Measurements from ENCODE around the gene AMY2B. TPM values are rescaled to one million over a fixed set of nuclear protein-coding genes. Genes with fewer than 3 reads are reported as not detected.

The AMY2B gene
- total and polyA plus RNA-seq, 9 of the 15 experiments (the other 6 are each of a cell fraction or from before 2014, with no cell fraction given): 0.22 to 2.0 (median 0.49) TPM

DNA sequence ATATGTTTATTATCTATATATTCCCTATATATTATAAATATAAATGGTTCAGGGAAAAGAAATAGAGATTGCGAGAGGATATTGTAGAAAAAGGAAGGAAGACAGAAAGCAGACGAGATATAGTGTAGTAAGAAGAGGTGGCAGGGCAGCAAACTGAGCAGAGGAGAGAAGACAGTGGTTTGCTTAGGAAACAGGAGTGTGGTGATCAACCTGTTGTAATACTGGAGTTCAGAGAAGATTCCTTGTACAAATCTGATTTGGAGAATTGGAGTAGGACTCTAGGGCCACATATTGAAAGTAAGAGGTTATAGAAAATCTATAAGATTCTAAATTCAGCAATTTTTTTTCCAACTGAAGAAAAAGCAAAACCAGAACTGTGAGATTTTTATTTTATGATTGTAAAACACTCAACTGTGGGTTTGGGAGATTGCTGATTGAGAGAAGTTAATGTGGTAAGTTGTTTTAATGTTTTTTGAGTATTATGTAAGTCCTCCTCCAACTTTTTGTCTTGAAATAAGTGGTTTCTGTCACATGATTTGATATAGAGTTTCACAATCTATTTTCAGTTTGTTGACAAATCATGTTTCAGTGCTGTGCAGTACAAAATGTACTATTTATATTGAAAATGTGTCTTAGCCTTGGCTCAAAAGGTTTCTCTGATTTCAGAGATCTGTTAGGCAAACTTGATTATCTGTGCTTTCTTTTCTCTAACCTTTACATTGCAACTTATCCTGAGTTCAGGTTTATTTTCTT is 9.6 kb upstream of the AMY2B start:
- H3K9me3 ChIP-seq (replicated peaks; ENCODE audit: control insufficient read depth, insufficient read depth, low read depth, low read length): no peaks in the 10 kb centered on the region
- H3K9ac ChIP-seq (ENCODE audit: insufficient read depth in 1 of 2, low read depth in 2 of 2, low read length in 2 of 2): no peak overlapping the region
- no peak overlapping the region for H3K27ac ChIP-seq (ENCODE audit: extremely low read depth, low read depth, low read length)
- ATAC-seq (no peak), FAIRE-seq (no peak), DNase-seq (ENCODE audit: extremely low read depth in 1 of 4, low spot score in 3 of 4) (no peak)
- H3K9me1 ChIP-seq (ENCODE audit: control insufficient read depth, insufficient read depth, low read length): no peaks in the 10 kb centered on the region
- H4K20me1 ChIP-seq (replicated peaks; ENCODE audit: control insufficient read depth, insufficient read depth, low read length): no peaks in the 10 kb centered on the region
- no peak overlapping the region for H2AFZ ChIP-seq (ENCODE audit: low read depth, low read length)
- TF ChIP-seq MYNN (IDR thresholded peaks at IDR 0.05) (no peak), MYNN (CRISPR knock-in tag; IDR thresholded peaks at IDR 0.05) (no peak), PHB (CRISPR knock-in tag; IDR thresholded peaks at IDR 0.05) (no peak), RBBP5 (IDR thresholded peaks at IDR 0.05; ENCODE audit: borderline replicate concordance, insufficient read depth, low read length, poor library complexity, severe bottlenecking) (no peak), MAFG (tag; conservative IDR thresholded peaks at IDR 0.05) (no peak), FOS (IDR thresholded peaks at IDR 0.05; ENCODE audit: extremely low read depth, insufficient read length) (no peak), NR2C2 (CRISPR knock-in tag; IDR thresholded peaks at IDR 0.05) (no peak), NR2C2 (tag; IDR thresholded peaks at IDR 0.05) (no peak), FOXJ3 (CRISPR knock-in tag; IDR thresholded peaks at IDR 0.05) (no peak), CAMTA2 (CRISPR knock-in tag; conservative IDR thresholded peaks at IDR 0.05) (no peak), ZNF75A (CRISPR knock-in tag; IDR thresholded peaks at IDR 0.05) (no peak)
- TF ChIP-seq, protein P1, sequence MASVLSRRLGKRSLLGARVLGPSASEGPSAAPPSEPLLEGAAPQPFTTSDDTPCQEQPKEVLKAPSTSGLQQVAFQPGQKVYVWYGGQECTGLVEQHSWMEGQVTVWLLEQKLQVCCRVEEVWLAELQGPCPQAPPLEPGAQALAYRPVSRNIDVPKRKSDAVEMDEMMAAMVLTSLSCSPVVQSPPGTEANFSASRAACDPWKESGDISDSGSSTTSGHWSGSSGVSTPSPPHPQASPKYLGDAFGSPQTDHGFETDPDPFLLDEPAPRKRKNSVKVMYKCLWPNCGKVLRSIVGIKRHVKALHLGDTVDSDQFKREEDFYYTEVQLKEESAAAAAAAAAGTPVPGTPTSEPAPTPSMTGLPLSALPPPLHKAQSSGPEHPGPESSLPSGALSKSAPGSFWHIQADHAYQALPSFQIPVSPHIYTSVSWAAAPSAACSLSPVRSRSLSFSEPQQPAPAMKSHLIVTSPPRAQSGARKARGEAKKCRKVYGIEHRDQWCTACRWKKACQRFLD (CRISPR knock-in tag; IDR thresholded peaks at IDR 0.05): no peak
- TF ChIP-seq, protein P2, sequence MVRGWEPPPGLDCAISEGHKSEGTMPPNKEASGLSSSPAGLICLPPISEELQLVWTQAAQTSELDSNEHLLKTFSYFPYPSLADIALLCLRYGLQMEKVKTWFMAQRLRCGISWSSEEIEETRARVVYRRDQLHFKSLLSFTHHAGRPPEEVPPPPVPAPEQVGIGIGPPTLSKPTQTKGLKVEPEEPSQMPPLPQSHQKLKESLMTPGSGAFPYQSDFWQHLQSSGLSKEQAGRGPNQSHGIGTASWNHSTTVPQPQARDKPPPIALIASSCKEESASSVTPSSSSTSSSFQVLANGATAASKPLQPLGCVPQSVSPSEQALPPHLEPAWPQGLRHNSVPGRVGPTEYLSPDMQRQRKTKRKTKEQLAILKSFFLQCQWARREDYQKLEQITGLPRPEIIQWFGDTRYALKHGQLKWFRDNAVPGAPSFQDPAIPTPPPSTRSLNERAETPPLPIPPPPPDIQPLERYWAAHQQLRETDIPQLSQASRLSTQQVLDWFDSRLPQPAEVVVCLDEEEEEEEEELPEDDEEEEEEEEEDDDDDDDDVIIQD (CRISPR knock-in tag; IDR thresholded peaks at IDR 0.05): no peak
- TF ChIP-seq, protein P3, sequence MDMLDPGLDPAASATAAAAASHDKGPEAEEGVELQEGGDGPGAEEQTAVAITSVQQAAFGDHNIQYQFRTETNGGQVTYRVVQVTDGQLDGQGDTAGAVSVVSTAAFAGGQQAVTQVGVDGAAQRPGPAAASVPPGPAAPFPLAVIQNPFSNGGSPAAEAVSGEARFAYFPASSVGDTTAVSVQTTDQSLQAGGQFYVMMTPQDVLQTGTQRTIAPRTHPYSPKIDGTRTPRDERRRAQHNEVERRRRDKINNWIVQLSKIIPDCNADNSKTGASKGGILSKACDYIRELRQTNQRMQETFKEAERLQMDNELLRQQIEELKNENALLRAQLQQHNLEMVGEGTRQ (CRISPR knock-in tag; IDR thresholded peaks at IDR 0.05): no peak
- CTCF ChIA-PET (ENCODE audit: low intra/inter-chr PET ratio): no interaction called here
- in situ Hi-C loops (cut with MboI) (no loop called here), intact Hi-C loops (cut with micrococcal nuclease) (no loop called here)
- no peaks in the 10 kb centered on the region for H3K79me2 ChIP-seq (ENCODE audit: control insufficient read depth, insufficient read depth, low read length)
- H3K27me3 ChIP-seq (ENCODE audit: control insufficient read depth in 2 of 2, insufficient read depth in 2 of 2, low read length in 2 of 2): no peaks in the 10 kb centered on the region
- BruUV-seq (replicated peaks): no TSS peak
- no peak overlapping the region for H3K4me2 ChIP-seq (ENCODE audit: insufficient read depth, low read length)
- H3K4me3 ChIP-seq: no peak overlapping the region
- POLR2A ChIA-PET: no interaction called here
- H3K4me1 ChIP-seq (replicated peaks in 1 of 2; ENCODE audit: control insufficient read depth in 2 of 2, insufficient read depth in 2 of 2, low read length in 2 of 2): no peaks in the 10 kb centered on the region
- 0% methylated on average over 1 of the region's 2 CpGs for WGBS (ENCODE audit: insufficient coverage, low coverage, missing lambda C conversion rate)
- H3K36me3 ChIP-seq (ENCODE audit: control insufficient read depth, insufficient read depth, low read length): no peaks in the 10 kb centered on the region

Measured in K562 (cell line).